Mesenchymal stem cell (in vitro differentiated cells and primary cell): ENCODE measurements around the gene OR6B1. TPM values are rescaled to one million over a fixed set of nuclear protein-coding genes. Genes with fewer than 3 reads are reported as not detected.

Experiments used
- DNase-seq: peaks from one replicate; pipeline ENCODE4 v3.0.0-alpha.2; 2013
- H2AFZ ChIP-seq: one replicate; pipeline ENCODE4 v1.6.1; 2013; ENCODE audit warnings: low read depth, mild to moderate bottlenecking, control low read depth, inconsistent platforms, low read length, moderate library complexity
- H2AK5ac ChIP-seq: 2 replicates; pipeline ENCODE4 v1.6.1; 2013; ENCODE audit warnings: low read length, moderate library complexity, mild to moderate bottlenecking, inconsistent platforms; ENCODE audit not compliant: severe bottlenecking
- H2BK120ac ChIP-seq: one replicate; pipeline ENCODE4 v1.6.1; 2013; ENCODE audit warnings: low read depth, mild to moderate bottlenecking, inconsistent platforms, low read length, moderate library complexity
- H2BK12ac ChIP-seq, 2 experiments: one replicate each; pipeline ENCODE4 v1.6.1; 2013; ENCODE audit warnings: inconsistent platforms in 2 of 2, low read length in 2 of 2, mild to moderate bottlenecking in 2 of 2, moderate library complexity in 2 of 2, control low read depth in 1 of 2
- H2BK15ac ChIP-seq: one replicate; pipeline ENCODE4 v1.6.1; 2013; ENCODE audit warnings: mild to moderate bottlenecking, low read depth, inconsistent platforms; ENCODE audit not compliant: poor library complexity, severe bottlenecking
- H2BK5ac ChIP-seq: 2 replicates; pipeline ENCODE4 v1.6.1; 2013; ENCODE audit warnings: low read depth, mild to moderate bottlenecking, low read length, control low read depth, inconsistent platforms; ENCODE audit not compliant: poor library complexity, severe bottlenecking
- H3K14ac ChIP-seq, 2 experiments: one replicate each; pipeline ENCODE4 v1.6.1; 2013; ENCODE audit warnings: inconsistent platforms in 2 of 2, low read length in 2 of 2, control low read depth in 1 of 2, mild to moderate bottlenecking in 1 of 2, moderate library complexity in 1 of 2
- H3K18ac ChIP-seq, 2 experiments: one replicate each; pipeline ENCODE4 v1.6.1; 2013; ENCODE audit warnings: inconsistent platforms in 2 of 2, low read length in 2 of 2, control low read depth in 1 of 2, low read depth in 1 of 2, mild to moderate bottlenecking in 1 of 2
- H3K23ac ChIP-seq, 2 experiments: one replicate each; pipeline ENCODE4 v1.6.1; 2013; ENCODE audit warnings: inconsistent platforms in 2 of 2, low read length in 2 of 2, mild to moderate bottlenecking in 2 of 2, moderate library complexity in 2 of 2, control low read depth in 1 of 2
- H3K27ac ChIP-seq: 2 replicates; pipeline ENCODE4 v1.5.1; 2013; ENCODE audit warnings: mild to moderate bottlenecking, moderate library complexity, low read length, control low read depth, inconsistent platforms; ENCODE audit not compliant: poor library complexity, severe bottlenecking
- H3K27me3 ChIP-seq, 2 experiments: 2 replicates each; pipeline versions ENCODE4 v1.6.1 to v1.7.0; 2013; ENCODE audit warnings: low read length in 2 of 2, mild to moderate bottlenecking in 2 of 2, moderate library complexity in 2 of 2, control low read depth in 1 of 2, inconsistent platforms in 1 of 2; ENCODE audit not compliant: control insufficient read depth in 1 of 2, insufficient read depth in 1 of 2
- H3K36me3 ChIP-seq, 2 experiments: 2 replicates each; pipeline versions ENCODE4 v1.6.1 to v1.7.0; 2013; ENCODE audit warnings: low read length in 2 of 2, control low read depth in 1 of 2, inconsistent platforms in 1 of 2, low read depth in 1 of 2, mild to moderate bottlenecking in 1 of 2; ENCODE audit not compliant: insufficient read depth in 2 of 2, control insufficient read depth in 1 of 2
- H3K4ac ChIP-seq, 2 experiments: one replicate each; pipeline ENCODE4 v1.6.1; 2013; ENCODE audit warnings: inconsistent platforms in 2 of 2, low read length in 2 of 2, mild to moderate bottlenecking in 2 of 2, moderate library complexity in 2 of 2, control low read depth in 1 of 2, low read depth in 1 of 2
- H3K4me1 ChIP-seq: 2 replicates; pipeline ENCODE4 v1.6.1; 2013; ENCODE audit warnings: low read depth, low read length, control low read depth; ENCODE audit not compliant: control insufficient read depth, insufficient read depth
- H3K4me2 ChIP-seq: 2 replicates; pipeline ENCODE4 v1.6.1; 2013; ENCODE audit warnings: low read length, mild to moderate bottlenecking, inconsistent platforms; ENCODE audit not compliant: poor library complexity, severe bottlenecking
- H3K4me3 ChIP-seq, 2 experiments: 2 replicates each; pipeline versions ENCODE4 v1.5.1 to v1.7.0; 2013; ENCODE audit warnings: low read length in 2 of 2, mild to moderate bottlenecking in 2 of 2, control low read depth in 1 of 2, low read depth in 1 of 2; ENCODE audit not compliant: insufficient read depth in 1 of 2
- H3K79me1 ChIP-seq: replicated peaks from 2 replicates; pipeline ENCODE4 v1.6.1; 2013; ENCODE audit warnings: mild to moderate bottlenecking, control low read depth, low read length, inconsistent platforms; ENCODE audit not compliant: poor library complexity, severe bottlenecking
- H3K9ac ChIP-seq: 2 replicates; pipeline ENCODE4 v1.7.0; 2013; ENCODE audit warnings: mild to moderate bottlenecking, low read length, moderate library complexity
- H3K9me3 ChIP-seq: 2 replicates; pipeline ENCODE4 v1.7.0; 2013; ENCODE audit warnings: mild to moderate bottlenecking, low read length; ENCODE audit not compliant: control insufficient read depth
- H4K8ac ChIP-seq: one replicate; pipeline ENCODE4 v1.6.1; 2013; ENCODE audit warnings: inconsistent platforms, mild to moderate bottlenecking, low read length, moderate library complexity
- H4K91ac ChIP-seq: one replicate; pipeline ENCODE4 v1.6.1; 2013; ENCODE audit warnings: mild to moderate bottlenecking, low read length, inconsistent platforms
- WGBS: methylation state at CpG from one replicate; pipeline ENCODE4 v1.1.7; 2013; ENCODE audit warnings: mixed read lengths; 5-methylcytosine and 5-hydroxymethylcytosine counted together
- polyA plus RNA-seq, 2 experiments: library from polyadenylated mRNA; stranded (reverse); fragments of 200-250 nt; gene quantifications; one replicate each; pipeline ENCODE4 v1.2.3, GENCODE V29; 2013

Gene OR6B1
- not detected for polyA plus RNA-seq (2013, experiment 1 of 2)
- polyA plus RNA-seq (2013, experiment 2 of 2): not detected

DNA sequence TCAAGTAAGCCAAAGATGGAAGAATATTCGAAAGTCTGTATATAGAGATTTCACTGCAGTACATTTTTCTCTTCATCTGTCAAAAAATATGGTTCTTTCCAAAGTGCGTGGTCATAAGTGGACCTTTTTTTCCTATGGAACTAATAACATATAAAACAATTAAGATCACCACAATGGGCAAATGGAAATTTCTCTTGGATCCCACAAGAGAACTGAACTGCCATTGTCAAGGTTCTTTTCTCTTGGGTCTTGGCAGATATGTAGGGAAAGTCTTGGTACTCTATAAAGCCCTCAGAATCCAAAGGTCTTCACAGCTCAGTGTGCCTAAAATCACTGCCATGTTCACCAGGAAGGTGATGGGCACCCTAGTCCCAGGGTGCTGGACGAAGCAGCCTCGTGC, at the start of gene OR6B1:
TSS of gene OR6B1 (plus strand) at position 301 of the 400 bp plus-strand sequence. CDS start 3,677 bp downstream, outside the sequence.
- no peak within 1 kb of the TSS for H3K4me2 ChIP-seq
- no peak within 1 kb of the TSS for H2AFZ ChIP-seq
- H3K9ac ChIP-seq: no peak within 1 kb of the TSS
- no peak within 1 kb of the TSS for H3K4ac ChIP-seq
- no peaks in the 10 kb centered on the region for H3K4me1 ChIP-seq
- H3K9me3 ChIP-seq: no peaks in the 10 kb centered on the region
- no peak within 1 kb of the TSS for H3K27ac ChIP-seq
- no peak within 1 kb of the TSS for H2AK5ac ChIP-seq
- no peak within 1 kb of the TSS for H4K91ac ChIP-seq
- no peak within 1 kb of the TSS for H2BK120ac ChIP-seq
- H3K27me3 ChIP-seq: no peaks in the 10 kb centered on the region
- H3K36me3 ChIP-seq: no peaks in the 10 kb centered on the region
- H3K4me3 ChIP-seq: no peak within 1 kb of the TSS
- no peak within 1 kb of the TSS for H2BK15ac ChIP-seq
- no peak for DNase-seq
- no peak within 1 kb of the TSS for H3K18ac ChIP-seq
- H3K23ac ChIP-seq: no peak within 1 kb of the TSS
- H2BK12ac ChIP-seq: no peak within 1 kb of the TSS
- 80% methylated on average over 2 of the region's 4 CpGs for WGBS
- no peak within 1 kb of the TSS for H4K8ac ChIP-seq
- no peaks in the 10 kb centered on the region for H3K79me1 ChIP-seq
- no peak within 1 kb of the TSS for H3K14ac ChIP-seq
- no peak within 1 kb of the TSS for H2BK5ac ChIP-seq

DNA sequence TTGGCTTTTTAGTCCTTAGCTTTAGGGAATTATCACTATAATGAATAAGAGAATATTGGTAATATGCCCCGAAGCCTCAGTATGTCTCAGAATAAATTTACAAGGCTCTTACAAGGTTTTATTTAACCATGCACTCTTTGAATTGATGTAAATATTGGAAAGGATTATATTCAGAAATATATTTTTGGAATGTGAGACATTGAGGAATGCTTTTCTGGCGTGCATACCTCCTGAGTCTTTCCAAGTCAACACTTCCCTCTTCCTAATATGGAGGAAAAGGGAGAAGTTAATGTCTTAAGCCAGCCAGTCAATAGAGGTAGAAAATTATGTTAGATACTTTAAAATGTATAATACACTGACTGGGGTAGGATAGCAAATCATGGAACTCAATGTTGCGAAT, 46.7 kb upstream of the OR6B1 start:
- no peak for DNase-seq
- Histone ChIP-seq H2BK5ac (no peak overlapping the region), H3K27ac (no peak overlapping the region), H3K14ac (no peak overlapping the region), H3K36me3 (no peaks in the 10 kb centered on the region), H3K18ac (no peak overlapping the region), H3K79me1 (no peaks in the 10 kb centered on the region), H3K23ac (no peak overlapping the region), H3K4me1 (no peaks in the 10 kb centered on the region), H2BK12ac (no peak overlapping the region), H2AK5ac (no peak overlapping the region), H3K9ac (no peak overlapping the region), H3K4me3 (no peak overlapping the region), H4K8ac (no peak overlapping the region), H3K27me3 (no peaks in the 10 kb centered on the region), H2BK120ac (no peak overlapping the region), H3K4me2 (no peak overlapping the region), H4K91ac (no peak overlapping the region), H3K9me3 (peaks cover 6% of the 10 kb centered on the region), H3K4ac (no peak overlapping the region), H2AFZ (no peak overlapping the region), H2BK15ac (no peak overlapping the region)
- WGBS: 83% methylated on average over 2 of the region's 3 CpGs

DNA sequence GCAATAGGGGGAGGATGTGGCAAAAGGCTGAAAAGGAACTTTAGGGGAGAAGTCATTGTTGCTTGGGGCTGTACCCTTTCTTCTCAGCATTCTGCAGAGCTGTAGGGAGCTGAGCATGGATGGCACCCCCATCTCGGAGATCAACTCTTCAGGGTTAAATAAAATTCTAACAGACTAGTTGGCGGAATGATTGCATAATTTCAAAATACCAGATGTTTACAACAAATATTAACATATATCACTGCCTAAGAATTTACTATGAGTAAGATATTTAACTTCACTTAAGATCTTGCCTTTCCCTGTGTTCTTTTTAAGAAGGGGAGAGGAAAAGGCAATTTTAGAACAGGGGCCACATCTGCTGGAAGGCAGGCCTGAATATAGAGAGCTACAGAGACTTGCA, 46.0 kb upstream of the OR6B1 start:
- Histone ChIP-seq H4K8ac (no peak overlapping the region), H2BK12ac (no peak overlapping the region), H3K36me3 (no peaks in the 10 kb centered on the region), H4K91ac (no peak overlapping the region), H3K9me3 (peaks cover 3% of the 10 kb centered on the region), H3K4me2 (no peak overlapping the region), H3K4me1 (no peaks in the 10 kb centered on the region), H3K18ac (no peak overlapping the region), H2AFZ (no peak overlapping the region), H2BK15ac (no peak overlapping the region), H3K27me3 (no peaks in the 10 kb centered on the region), H3K4ac (no peak overlapping the region), H3K9ac (no peak overlapping the region), H3K23ac (no peak overlapping the region), H3K27ac (no peak overlapping the region), H3K4me3 (no peak overlapping the region), H3K14ac (no peak overlapping the region), H2BK120ac (no peak overlapping the region), H2AK5ac (no peak overlapping the region), H3K79me1 (no peaks in the 10 kb centered on the region), H2BK5ac (no peak overlapping the region)
- no CpG with 5 or more reads among the region's 2 CpGs for WGBS
- no peak for DNase-seq

DNA sequence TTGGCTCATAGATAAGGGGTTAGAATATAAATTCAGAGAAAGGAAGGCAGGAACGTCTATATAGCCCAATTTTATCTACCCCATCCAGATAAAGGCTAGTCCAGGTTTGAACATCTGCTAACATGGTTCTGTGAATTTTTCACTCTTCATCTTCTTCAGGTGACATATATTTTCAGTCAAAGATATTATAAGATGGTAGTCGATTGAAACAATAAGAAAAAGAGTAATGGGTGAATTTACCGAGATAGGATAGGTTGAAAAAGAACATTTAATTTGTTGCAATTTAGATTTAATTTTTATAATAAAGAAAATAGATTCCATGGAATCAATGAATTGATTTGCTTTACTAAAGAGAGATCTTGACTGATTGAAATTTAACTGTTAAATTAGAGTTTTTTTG, 45.6 kb upstream of the OR6B1 start, which contains the start of gene OR2F1:
TSS of gene OR2F1 (plus strand) at position 301 of the 400 bp plus-strand sequence. CDS start 5,127 bp downstream, outside the sequence.
- no peak within 1 kb of the TSS for H3K14ac ChIP-seq
- no peak within 1 kb of the TSS for H2BK12ac ChIP-seq
- H3K27me3 ChIP-seq: no peaks in the 10 kb centered on the region
- no peaks in the 10 kb centered on the region for H3K4me1 ChIP-seq
- WGBS: no CpG with 5 or more reads among the region's 3 CpGs
- H2BK120ac ChIP-seq: no peak within 1 kb of the TSS
- H3K18ac ChIP-seq: no peak within 1 kb of the TSS
- H2AK5ac ChIP-seq: no peak within 1 kb of the TSS
- H2BK15ac ChIP-seq: no peak within 1 kb of the TSS
- H3K4me2 ChIP-seq: no peak within 1 kb of the TSS
- no peak within 1 kb of the TSS for H3K23ac ChIP-seq
- H3K79me1 ChIP-seq: no peaks in the 10 kb centered on the region
- DNase-seq: no peak
- peaks cover 3% of the 10 kb centered on the region for H3K9me3 ChIP-seq
- no peak within 1 kb of the TSS for H2BK5ac ChIP-seq
- H3K9ac ChIP-seq: no peak within 1 kb of the TSS
- H3K4me3 ChIP-seq: no peak within 1 kb of the TSS
- no peak within 1 kb of the TSS for H4K8ac ChIP-seq
- no peak within 1 kb of the TSS for H3K27ac ChIP-seq
- H4K91ac ChIP-seq: no peak within 1 kb of the TSS
- no peak within 1 kb of the TSS for H2AFZ ChIP-seq
- H3K36me3 ChIP-seq: no peaks in the 10 kb centered on the region
- H3K4ac ChIP-seq: no peak within 1 kb of the TSS
